Fibroblast of lung (primary cell): ENCODE measurements around the gene ABCA2. TPM values are rescaled to one million over a fixed set of nuclear protein-coding genes. Genes with fewer than 3 reads are reported as not detected.

Source experiments
- DNase-seq, 2 donors: peaks; one replicate each; pipeline versions ENCODE4 v3.0.0 to v3.0.0-alpha.2; 2010; ENCODE audit warnings: low read depth in 2 of 2
- H2AFZ ChIP-seq: 2 replicates; pipeline ENCODE4 v1.5.1; 2012; ENCODE audit warnings: low read length, control low read depth, inconsistent platforms
- H3K27ac ChIP-seq: 2 replicates; pipeline ENCODE4 v1.5.1; 2011; ENCODE audit warnings: low read length, control low read depth; ENCODE audit not compliant: insufficient read depth
- H3K27me3 ChIP-seq: 2 replicates; pipeline ENCODE4 v1.5.1; 2011; ENCODE audit warnings: mild to moderate bottlenecking, low read length; ENCODE audit not compliant: control insufficient read depth, insufficient read depth
- H3K36me3 ChIP-seq: 2 replicates; pipeline ENCODE4 v1.5.1; 2011; ENCODE audit warnings: low read length; ENCODE audit not compliant: control insufficient read depth, insufficient read depth
- H3K4me1 ChIP-seq: 2 replicates; pipeline ENCODE4 v1.5.1; 2011; ENCODE audit warnings: low read length; ENCODE audit not compliant: control insufficient read depth, insufficient read depth; ENCODE audit errors: extremely low read depth
- H3K4me2 ChIP-seq: 2 replicates; pipeline ENCODE4 v1.5.1; 2011; ENCODE audit warnings: low read length, control low read depth; ENCODE audit not compliant: insufficient read depth; ENCODE audit errors: extremely low read depth
- H3K4me3 ChIP-seq, 4 experiments: fragments of 200-600 bp in 1 of 4; sonication (generic) in 1 of 4; replicated peaks in 1 of 4; 2 replicates each; pipeline ENCODE4 v1.5.1; 2011 to 2016; ENCODE audit warnings: low read length in 4 of 4, low read depth in 3 of 4, mild to moderate bottlenecking in 3 of 4, control low read depth in 2 of 4, inconsistent platforms in 1 of 4, mixed read lengths in 1 of 4; ENCODE audit not compliant: insufficient read depth in 1 of 4; ENCODE audit errors: control extremely low read depth in 1 of 4
- H3K79me2 ChIP-seq: 2 replicates; pipeline ENCODE4 v1.5.1; 2012; ENCODE audit warnings: mild to moderate bottlenecking, low read length, inconsistent platforms; ENCODE audit not compliant: control insufficient read depth, insufficient read depth
- H3K9ac ChIP-seq: 2 replicates; pipeline ENCODE4 v1.5.1; 2011; ENCODE audit warnings: mild to moderate bottlenecking, low read length, control low read depth; ENCODE audit not compliant: insufficient read depth
- H3K9me3 ChIP-seq: 2 replicates; pipeline ENCODE4 v1.5.1; 2012; ENCODE audit warnings: low read depth, low read length; ENCODE audit not compliant: control insufficient read depth, insufficient read depth
- H4K20me1 ChIP-seq: 2 replicates; pipeline ENCODE4 v1.5.1; 2011; ENCODE audit warnings: low read length; ENCODE audit not compliant: control insufficient read depth, insufficient read depth; ENCODE audit errors: extremely low read depth
- EZH2 ChIP-seq: IDR thresholded peaks from 2 replicates; pipeline ENCODE4 v1.5.1; 2012; ENCODE audit warnings: low read length, control low read depth, mild to moderate bottlenecking; ENCODE audit errors: missing control alignments
- polyA plus RNA-seq, 2 donors: library from polyadenylated mRNA; depleted of rRNA in 1 of 2; stranded (reverse) in 1 of 2; unstranded in 1 of 2; fragments of >200 nt; gene quantifications; 2 replicates each; pipeline ENCODE4 v1.2.1, GENCODE V29; 2011 to 2012; ENCODE audit warnings: missing spikeins in 1 of 2
- total RNA-seq: library from RNA; depleted of rRNA; stranded (reverse); fragments of >200 nt; gene quantifications from 2 replicates; pipeline ENCODE4 v1.2.1, GENCODE V29; 2014
- TF ChIP-seq, protein P1 (sequence below), 2 donors: IDR thresholded peaks in 1 of 2; conservative IDR thresholded peaks in 1 of 2; 1 replicate in 1 of 2; 2 replicates in 1 of 2; pipeline ENCODE4 v1.5.1; 2011 to 2012; ENCODE audit warnings: low read length in 2 of 2, control low read depth in 1 of 2, inconsistent platforms in 1 of 2, low read depth in 1 of 2, mild to moderate bottlenecking in 1 of 2

ABCA2 gene
- total and polyA plus RNA-seq, 2 donors (not counting 1 experiment from before 2014, with no cell fraction given), result 8.5 to 21.8 TPM

DNA sequence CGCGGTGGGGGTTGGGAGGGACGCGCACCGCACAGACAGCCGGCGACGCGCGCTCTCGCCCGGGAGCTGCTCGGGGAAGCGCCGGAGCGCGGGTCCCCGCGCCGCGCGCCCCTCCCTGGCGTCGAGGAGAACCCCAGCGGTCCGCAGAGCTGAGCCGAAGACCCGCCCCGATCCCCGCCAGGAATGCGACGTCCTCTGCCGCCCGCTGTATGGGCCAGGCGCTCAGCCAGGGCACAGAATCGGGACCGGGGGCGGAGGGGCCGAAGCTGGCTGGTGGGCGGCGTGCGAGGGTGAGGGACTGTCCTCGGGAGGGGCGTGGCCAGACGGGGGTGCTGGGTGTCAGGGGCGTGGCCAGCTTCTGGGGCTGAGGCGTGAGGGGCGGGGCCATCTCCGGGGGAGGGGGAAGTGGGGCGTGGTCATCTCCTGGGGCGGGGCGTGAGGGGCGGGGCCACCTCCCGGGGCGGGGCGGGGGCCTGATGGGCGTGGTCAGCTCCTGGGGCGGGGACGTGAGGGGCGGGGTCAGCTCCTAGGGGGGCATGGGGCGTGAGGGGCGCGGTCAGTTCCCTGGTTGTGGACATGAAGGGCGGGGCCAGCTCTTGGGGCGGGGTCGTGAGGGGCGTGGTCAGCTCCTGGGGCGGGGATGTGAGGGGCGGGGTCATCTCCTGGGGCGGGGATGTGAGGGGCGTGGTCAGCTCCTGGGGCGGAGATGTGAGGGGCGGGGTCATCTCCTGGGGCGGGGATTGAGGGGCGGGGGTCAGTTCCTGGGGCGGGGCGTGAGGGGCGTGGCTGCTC lies 49.8 kb downstream of the ABCA2 start:
- Histone ChIP-seq H2AFZ (peak overlapping the region; percentile 60), H3K9ac (peak overlapping the region; percentile 23), H3K27ac (no peak overlapping the region), H3K27me3 (peaks cover 4% of the 10 kb centered on the region), H3K9me3 (no peaks in the 10 kb centered on the region), H3K36me3 (no peaks in the 10 kb centered on the region), H3K4me3 (peak overlapping the region; percentile 14 to 69 (median 40)), H3K79me2 (no peaks in the 10 kb centered on the region), H4K20me1 (no peaks in the 10 kb centered on the region), H3K4me1 (no peaks in the 10 kb centered on the region), H3K4me2 (peak overlapping the region; percentile 85)
- TF ChIP-seq EZH2, result no peak
- TF ChIP-seq, protein P1, sequence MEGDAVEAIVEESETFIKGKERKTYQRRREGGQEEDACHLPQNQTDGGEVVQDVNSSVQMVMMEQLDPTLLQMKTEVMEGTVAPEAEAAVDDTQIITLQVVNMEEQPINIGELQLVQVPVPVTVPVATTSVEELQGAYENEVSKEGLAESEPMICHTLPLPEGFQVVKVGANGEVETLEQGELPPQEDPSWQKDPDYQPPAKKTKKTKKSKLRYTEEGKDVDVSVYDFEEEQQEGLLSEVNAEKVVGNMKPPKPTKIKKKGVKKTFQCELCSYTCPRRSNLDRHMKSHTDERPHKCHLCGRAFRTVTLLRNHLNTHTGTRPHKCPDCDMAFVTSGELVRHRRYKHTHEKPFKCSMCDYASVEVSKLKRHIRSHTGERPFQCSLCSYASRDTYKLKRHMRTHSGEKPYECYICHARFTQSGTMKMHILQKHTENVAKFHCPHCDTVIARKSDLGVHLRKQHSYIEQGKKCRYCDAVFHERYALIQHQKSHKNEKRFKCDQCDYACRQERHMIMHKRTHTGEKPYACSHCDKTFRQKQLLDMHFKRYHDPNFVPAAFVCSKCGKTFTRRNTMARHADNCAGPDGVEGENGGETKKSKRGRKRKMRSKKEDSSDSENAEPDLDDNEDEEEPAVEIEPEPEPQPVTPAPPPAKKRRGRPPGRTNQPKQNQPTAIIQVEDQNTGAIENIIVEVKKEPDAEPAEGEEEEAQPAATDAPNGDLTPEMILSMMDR (conservative IDR thresholded peaks at IDR 0.05 in 1 of 2, IDR thresholded peaks at IDR 0.05 in 1 of 2; ENCODE audit: low read depth in 1 of 2, low read length in 2 of 2), result no peak
- peak; percentile 27 to 62 for DNase-seq

GRCh38 chr9:136977649-136978072 lies 50.4 kb downstream of the ABCA2 start:
- Histone ChIP-seq H3K27me3 (peaks cover 4% of the 10 kb centered on the region), H3K4me3 (peak overlapping the region in 3 of 4 experiments; percentile 14 to 69 (median 55)), H3K4me2 (peak overlapping the region; percentile 85), H4K20me1 (no peaks in the 10 kb centered on the region), H3K79me2 (no peaks in the 10 kb centered on the region), H2AFZ (peak overlapping the region; percentile 60), H3K4me1 (no peaks in the 10 kb centered on the region), H3K9ac (peak overlapping the region; percentile 23), H3K9me3 (no peaks in the 10 kb centered on the region), H3K36me3 (no peaks in the 10 kb centered on the region), H3K27ac (no peak overlapping the region)
- DNase-seq, result no peak
- TF ChIP-seq EZH2, result no peak
- TF ChIP-seq, protein P1 (conservative IDR thresholded peaks at IDR 0.05 in 1 of 2, IDR thresholded peaks at IDR 0.05 in 1 of 2; ENCODE audit: low read depth in 1 of 2, low read length in 2 of 2), result no peak

GRCh38 chr9:136977223-136977622 lies 50.8 kb downstream of the ABCA2 start, which contains the start of gene PTGDS:
Gene PTGDS (plus strand): TSS chr9:136977504. CDS start chr9:136977579, 75 bp downstream.
- H3K4me2 ChIP-seq, result peak within 1 kb of the TSS; percentile 85
- H4K20me1 ChIP-seq, result no peaks in the 10 kb centered on the region
- H3K9me3 ChIP-seq, result no peaks in the 10 kb centered on the region
- H3K36me3 ChIP-seq, result no peaks in the 10 kb centered on the region
- peak within 1 kb of the TSS; percentile 14 to 69 (median 40) for H3K4me3 ChIP-seq
- TF ChIP-seq, protein P1 (conservative IDR thresholded peaks at IDR 0.05 in 1 of 2, IDR thresholded peaks at IDR 0.05 in 1 of 2; ENCODE audit: low read depth in 1 of 2, low read length in 2 of 2), result no peak
- TF ChIP-seq EZH2, result no peak
- H2AFZ ChIP-seq, result peak within 1 kb of the TSS; percentile 60
- H3K27ac ChIP-seq, result no peak within 1 kb of the TSS
- H3K79me2 ChIP-seq, result no peaks in the 10 kb centered on the region
- no peaks in the 10 kb centered on the region for H3K4me1 ChIP-seq
- peaks cover 4% of the 10 kb centered on the region for H3K27me3 ChIP-seq
- peak within 1 kb of the TSS; percentile 23 for H3K9ac ChIP-seq
- peak in 1 of 2 donors; percentile 58 for DNase-seq
